AG09309 (cell line): Measurements from ENCODE around the gene GPR156.
"Not testable (repeated sequence)": the region's sequence is repeated elsewhere in the genome, so short reads cannot be mapped to it uniquely, and the experiment has no call there.

Source experiments
- DNase-seq: peaks from one replicate; pipeline ENCODE4 v3.0.0-alpha.2; 2010; ENCODE audit warnings: low read depth
- H3K4me3 ChIP-seq: 2 replicates; pipeline ENCODE4 v1.5.1; 2011; ENCODE audit warnings: mild to moderate bottlenecking, low read depth, low read length, moderate library complexity; ENCODE audit not compliant: control insufficient read depth
- TF ChIP-seq, protein P1 (sequence below): IDR thresholded peaks from 2 replicates; pipeline ENCODE4 v1.5.1; 2011; ENCODE audit warnings: mild to moderate bottlenecking, low read depth, low read length, inconsistent platforms; ENCODE audit not compliant: insufficient read depth, control insufficient read depth; ENCODE audit errors: missing control alignments

GPR156 gene

DNA sequence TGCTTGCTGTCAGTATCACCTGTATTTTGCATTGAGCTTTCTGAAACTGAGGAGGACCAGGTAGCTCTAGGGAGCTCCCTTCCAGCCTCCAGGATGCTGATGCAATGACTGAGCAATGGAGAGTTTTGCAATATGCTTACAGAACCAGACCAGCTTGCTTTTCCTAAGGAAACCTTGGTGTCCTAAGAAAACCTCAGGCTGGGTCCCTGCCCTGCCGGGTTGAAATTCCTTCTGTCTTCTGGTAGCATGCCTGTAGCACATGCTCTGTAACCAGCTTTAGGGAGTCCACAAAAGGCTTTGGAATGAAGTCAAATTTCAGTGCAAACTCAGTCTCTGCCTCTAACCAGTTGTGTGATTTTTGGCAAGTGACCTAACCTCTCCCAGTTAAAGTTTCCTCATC lies 125.0 kb downstream of the GPR156 start:
- H3K4me3 ChIP-seq = no peak overlapping the region
- DNase-seq = peak; percentile 100

DNA sequence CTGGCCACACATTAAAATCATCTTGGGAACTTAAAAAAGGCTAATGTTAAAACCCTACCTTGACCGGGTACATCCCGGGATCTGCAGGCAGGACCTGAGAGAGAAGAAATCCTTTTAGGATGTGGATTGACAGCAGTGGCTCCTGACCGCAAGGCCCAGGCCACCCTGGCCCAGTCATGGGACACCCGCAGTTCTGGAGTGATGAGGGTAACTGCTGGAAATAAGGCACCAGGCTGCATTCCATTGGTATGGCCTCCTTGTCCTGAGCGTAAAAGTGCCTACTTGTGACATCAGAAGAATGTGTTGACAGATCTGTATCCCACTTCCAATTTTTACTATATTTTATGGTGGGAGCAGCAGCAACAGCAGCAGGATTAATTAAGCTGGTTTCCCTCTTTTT lies 127.3 kb downstream of the GPR156 start:
- no peak for DNase-seq
- no peak overlapping the region for H3K4me3 ChIP-seq
- TF ChIP-seq, protein P1, sequence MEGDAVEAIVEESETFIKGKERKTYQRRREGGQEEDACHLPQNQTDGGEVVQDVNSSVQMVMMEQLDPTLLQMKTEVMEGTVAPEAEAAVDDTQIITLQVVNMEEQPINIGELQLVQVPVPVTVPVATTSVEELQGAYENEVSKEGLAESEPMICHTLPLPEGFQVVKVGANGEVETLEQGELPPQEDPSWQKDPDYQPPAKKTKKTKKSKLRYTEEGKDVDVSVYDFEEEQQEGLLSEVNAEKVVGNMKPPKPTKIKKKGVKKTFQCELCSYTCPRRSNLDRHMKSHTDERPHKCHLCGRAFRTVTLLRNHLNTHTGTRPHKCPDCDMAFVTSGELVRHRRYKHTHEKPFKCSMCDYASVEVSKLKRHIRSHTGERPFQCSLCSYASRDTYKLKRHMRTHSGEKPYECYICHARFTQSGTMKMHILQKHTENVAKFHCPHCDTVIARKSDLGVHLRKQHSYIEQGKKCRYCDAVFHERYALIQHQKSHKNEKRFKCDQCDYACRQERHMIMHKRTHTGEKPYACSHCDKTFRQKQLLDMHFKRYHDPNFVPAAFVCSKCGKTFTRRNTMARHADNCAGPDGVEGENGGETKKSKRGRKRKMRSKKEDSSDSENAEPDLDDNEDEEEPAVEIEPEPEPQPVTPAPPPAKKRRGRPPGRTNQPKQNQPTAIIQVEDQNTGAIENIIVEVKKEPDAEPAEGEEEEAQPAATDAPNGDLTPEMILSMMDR = no peak

More for the DNA sequence above, 125.0 kb downstream of the GPR156 start:
- TF ChIP-seq, protein P1 = no peak

DNA sequence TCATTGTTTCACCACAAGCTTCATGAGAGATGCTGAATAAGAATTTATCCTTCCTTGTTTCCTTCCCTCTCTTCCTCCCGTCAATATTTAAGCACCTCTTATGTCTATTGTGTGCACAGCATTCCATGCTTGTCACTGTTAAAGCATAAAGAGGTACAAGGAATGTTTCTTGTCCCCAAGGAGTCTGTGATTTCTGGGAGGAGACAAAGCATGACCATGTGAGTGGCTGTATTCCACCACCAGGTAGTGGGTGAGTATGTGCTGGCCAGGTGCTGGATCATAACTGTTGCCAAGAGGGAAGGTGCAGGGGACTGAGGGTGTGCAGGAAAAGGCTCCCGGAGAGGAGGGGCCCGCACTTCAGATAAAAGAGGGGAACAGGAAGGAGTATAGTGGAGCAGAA lies 127.9 kb downstream of the GPR156 start:
- DNase-seq = no peak
- TF ChIP-seq, protein P1 = no peak

DNA sequence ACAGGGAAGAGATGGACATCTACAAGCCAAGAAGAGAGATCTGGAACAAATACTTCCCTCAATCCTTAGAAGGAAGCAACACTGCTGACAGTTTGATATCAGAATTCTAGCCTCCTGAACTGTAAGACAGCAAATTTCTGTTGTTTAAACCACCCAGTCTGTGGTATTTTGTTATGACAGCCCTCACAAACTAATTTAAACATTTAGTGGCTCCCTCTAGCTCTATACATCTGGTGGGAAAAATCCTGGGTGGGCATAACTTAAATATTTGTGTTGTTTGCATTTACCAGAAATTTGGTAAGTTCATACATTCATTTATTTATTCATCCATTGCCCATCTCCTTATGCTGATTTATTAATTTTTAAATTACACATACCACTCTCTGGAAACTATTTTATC lies 128.3 kb downstream of the GPR156 start:
- DNase-seq = no peak
- TF ChIP-seq, protein P1 = no peak

More for the DNA sequence above, 127.9 kb downstream of the GPR156 start:
- H3K4me3 ChIP-seq = no peak overlapping the region

DNA sequence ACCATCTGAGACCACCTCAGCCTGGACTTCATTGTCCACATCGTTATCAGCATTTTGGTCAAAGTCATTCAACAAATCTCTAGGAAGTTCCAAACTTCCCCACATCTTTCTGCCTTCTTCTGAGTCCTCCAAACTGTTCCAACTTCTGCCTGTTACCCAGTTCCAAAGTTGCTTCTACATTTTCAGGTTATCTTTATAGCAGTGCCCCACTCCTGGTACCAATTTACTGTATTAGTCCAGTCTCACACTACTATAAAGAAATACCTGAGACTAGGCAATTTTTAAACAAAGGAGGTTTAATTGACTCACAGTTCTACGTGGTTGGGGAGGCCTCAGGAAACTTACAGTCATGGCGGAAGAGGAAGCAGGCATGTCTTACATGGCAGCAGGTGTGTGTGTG lies 129.3 kb downstream of the GPR156 start:
- not testable (repeated sequence) for DNase-seq, H3K4me3 ChIP-seq

More for the DNA sequence above, 128.3 kb downstream of the GPR156 start:
- no peak overlapping the region for H3K4me3 ChIP-seq

DNA sequence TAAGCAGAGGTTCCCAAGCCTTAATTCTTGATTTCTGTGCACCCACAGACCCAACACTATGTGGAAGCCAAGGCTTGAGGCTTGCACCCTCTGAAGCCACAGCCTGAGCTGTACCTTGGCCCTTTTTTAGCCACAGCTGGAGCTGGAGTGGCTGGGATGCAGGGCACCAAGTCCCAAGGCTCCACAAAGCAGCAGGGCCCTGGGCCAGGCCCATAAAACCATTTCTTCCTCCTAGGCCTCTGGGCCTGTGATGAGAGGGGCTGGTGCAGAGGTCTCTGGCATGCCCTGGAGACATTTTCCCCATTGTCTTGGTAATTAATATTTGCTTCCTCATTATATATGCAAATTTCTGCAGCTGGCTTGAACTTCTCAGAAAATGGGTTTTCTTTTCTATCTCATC lies 129.9 kb downstream of the GPR156 start:
- no peak overlapping the region for H3K4me3 ChIP-seq
- DNase-seq = no peak
- TF ChIP-seq, protein P1 = no peak

DNA sequence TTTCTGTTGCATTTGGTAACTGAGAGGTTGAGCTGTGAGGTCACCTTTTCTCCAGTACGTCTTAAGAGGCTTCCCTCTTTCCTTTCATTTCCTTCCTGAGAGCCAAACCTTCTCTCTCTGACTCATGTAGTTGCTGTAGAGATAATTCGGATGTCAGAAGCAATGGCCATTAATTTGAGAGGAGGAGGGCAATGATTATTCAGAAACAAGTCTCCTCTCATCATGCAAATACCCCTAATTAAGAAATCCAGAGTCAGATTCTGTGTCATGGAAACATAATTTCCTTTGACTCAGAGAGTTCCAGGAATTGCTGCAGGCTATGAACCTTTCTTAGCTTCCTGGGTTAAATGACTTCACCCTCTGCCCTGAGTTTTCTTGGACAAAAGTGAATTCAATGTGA lies 131.7 kb downstream of the GPR156 start:
- DNase-seq = peak; percentile 62
- TF ChIP-seq, protein P1 = no peak
- H3K4me3 ChIP-seq = no peak overlapping the region; the same call in 1 of the 2 replicates

DNA sequence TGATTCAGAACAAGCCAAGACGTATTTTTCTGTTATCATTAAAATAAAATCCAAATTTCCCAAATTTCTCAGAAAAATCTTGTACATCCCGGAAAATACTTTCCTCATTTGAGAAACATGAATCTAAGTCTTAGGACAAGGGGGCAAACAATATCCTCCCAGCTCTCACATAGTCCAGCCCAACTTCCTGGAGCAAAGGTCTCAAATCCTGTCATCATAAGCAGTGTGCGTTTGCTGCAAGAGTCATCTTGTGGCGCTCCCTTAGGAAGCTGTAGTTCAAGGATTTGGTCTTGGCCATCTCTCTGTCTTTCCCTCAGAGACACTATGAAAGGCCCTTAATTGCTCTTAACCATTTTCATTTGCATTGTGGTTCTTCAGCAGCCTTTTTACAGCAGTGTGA lies 133.2 kb downstream of the GPR156 start:
- no peak overlapping the region for H3K4me3 ChIP-seq
- TF ChIP-seq, protein P1 = no peak
- DNase-seq = no peak
